ENCODE results near the gene ZNF385A.

Gene ZNF385A

GRCh38 chr12:54405573-54405972 is 21.0 kb upstream of the ZNF385A start (continued):
- TF ChIP-seq ZNF837 (tag by site-specific recombination; IDR thresholded peaks at IDR 0.05) (no peak), ZNF704 (tag by site-specific recombination; IDR thresholded peaks at IDR 0.05) (no peak)

GRCh38 chr12:54405106-54405505 is 20.6 kb upstream of the ZNF385A start:
- POLR2A ChIA-PET: no interaction called here
- Histone ChIP-seq H3K27ac (ENCODE audit: extremely low read depth, low read depth, low read length) (no peak overlapping the region), H3K4me1 (ENCODE audit: control insufficient read depth, insufficient read depth, low read length) (no peaks in the 10 kb centered on the region), H3K36me3 (ENCODE audit: control insufficient read depth in 2 of 2, insufficient read depth in 1 of 2, low read length in 2 of 2) (peaks cover 12 to 86% of the 10 kb centered on the region in 2 experiments), H3K9me3 (ENCODE audit: control insufficient read depth, insufficient read depth, low read depth, low read length) (no peaks in the 10 kb centered on the region), H3K4me3 (ENCODE audit: low read depth, low read length) (no peak overlapping the region)
- TF ChIP-seq ZSCAN4 (tag by site-specific recombination; IDR thresholded peaks at IDR 0.05) (no peak), ZNF394 (tag by site-specific recombination; IDR thresholded peaks at IDR 0.05; ENCODE audit: borderline replicate concordance) (no peak), TCF7L2 (IDR thresholded peaks at IDR 0.05; ENCODE audit: borderline replicate concordance, low read depth, low read length) (no peak), PRDM10 (tag by site-specific recombination; IDR thresholded peaks at IDR 0.05) (no peak), ZNF155 (tag by site-specific recombination; IDR thresholded peaks at IDR 0.05) (no peak), ZSCAN5A (tag by site-specific recombination; IDR thresholded peaks at IDR 0.05) (no peak), ZNF2 (tag by site-specific recombination; IDR thresholded peaks at IDR 0.05) (no peak), ZNF514 (tag by site-specific recombination; IDR thresholded peaks at IDR 0.05) (no peak), ZNF132 (tag by site-specific recombination; IDR thresholded peaks at IDR 0.05; ENCODE audit: borderline replicate concordance) (no peak), ZNF416 (tag by site-specific recombination; IDR thresholded peaks at IDR 0.05) (no peak), ZNF639 (tag by site-specific recombination; IDR thresholded peaks at IDR 0.05) (no peak)
- CTCF ChIA-PET: interaction anchor here (0.6 to 12.2 kb wide), 8 partner anchors 9 to 125 kb away, joined by 3 to 924 read pairs (median 18); partner anchors contain the start of gene ITGA5
